ENCODE measurements around the gene NUS1.
"Not testable (repeated sequence)": the region's sequence is repeated elsewhere in the genome, so short reads cannot be mapped to it uniquely, and the experiment has no call there.

Gene NUS1

DNA sequence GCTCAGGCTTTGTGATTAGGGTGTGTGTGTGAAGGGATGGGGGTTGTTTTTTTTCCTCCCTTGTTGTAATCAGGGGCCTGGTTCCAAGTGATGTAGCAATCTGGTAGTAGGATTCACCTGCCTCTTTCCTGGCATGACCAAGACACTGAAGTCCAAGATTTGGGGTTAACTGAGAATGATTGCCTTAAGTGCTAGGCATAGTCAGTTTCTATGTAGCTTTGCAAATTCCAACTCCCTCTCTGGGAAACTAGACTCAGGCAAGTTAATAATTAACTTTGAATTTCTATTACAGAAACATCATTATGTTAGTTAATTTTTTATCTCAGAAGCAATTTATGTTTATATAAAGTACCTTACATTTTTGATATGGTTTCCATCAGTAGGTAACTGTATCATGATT lies 43.6 kb downstream of the NUS1 start:
- no peak for FAIRE-seq

DNA sequence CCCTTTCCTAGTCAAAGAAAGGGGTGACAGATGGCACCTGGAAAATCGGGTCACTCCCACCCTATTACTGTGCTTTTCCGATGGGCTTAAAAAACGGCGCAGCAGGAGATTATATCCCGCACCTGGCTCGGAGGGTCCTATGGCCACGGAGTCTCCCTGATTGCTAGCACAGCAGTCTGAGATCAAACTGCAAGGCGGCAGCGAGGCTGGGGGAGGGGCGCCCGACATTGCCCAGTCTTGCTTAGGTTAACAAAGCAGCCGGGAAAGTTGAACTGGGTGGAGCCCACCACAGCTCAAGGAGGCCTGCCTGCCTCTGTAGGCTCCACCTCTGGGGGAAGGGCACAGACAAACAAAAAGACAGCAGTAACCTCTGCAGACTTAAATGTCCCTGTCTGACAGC lies 46.3 kb downstream of the NUS1 start:
- FAIRE-seq, result not testable (repeated sequence)

DNA sequence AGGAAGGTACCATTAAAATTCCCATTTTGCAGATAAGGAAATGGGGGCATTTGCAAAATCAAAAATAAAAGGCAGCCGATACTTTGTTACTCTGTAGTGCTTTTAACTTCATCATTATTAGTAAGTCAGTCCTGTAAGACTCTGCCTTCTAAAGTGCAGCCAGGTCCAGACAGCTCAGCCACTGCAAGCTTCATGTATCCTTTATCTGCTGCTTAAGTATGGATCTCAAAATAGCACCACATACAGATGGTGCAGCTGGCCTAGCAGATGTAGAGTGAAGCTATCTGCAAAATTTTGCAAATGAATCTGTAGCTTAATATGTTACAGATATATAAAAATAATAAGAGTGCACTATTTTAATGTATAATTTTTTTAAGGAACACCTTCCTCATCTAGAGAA lies 53.4 kb downstream of the NUS1 start:
- FAIRE-seq, result no peak

DNA sequence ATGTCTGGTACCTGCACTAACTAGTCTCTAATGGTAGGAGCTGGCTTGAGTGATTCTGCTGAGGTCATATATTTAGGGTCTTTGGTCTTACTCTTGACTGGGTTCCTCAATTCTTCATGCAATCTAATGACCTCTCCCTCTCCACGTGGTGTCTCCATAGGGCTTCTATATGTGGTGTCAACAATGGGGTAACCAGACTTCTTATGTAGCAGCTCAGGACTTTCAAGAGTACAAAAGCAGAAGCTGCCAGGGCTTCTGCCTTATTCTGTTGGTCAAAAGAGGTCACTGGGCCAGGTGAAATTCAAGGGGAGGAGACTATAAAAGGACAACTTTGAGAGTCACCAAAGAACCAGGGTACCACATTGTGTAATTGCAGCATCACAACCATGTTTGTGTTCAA lies 54.3 kb downstream of the NUS1 start:
- no peak for FAIRE-seq

DNA sequence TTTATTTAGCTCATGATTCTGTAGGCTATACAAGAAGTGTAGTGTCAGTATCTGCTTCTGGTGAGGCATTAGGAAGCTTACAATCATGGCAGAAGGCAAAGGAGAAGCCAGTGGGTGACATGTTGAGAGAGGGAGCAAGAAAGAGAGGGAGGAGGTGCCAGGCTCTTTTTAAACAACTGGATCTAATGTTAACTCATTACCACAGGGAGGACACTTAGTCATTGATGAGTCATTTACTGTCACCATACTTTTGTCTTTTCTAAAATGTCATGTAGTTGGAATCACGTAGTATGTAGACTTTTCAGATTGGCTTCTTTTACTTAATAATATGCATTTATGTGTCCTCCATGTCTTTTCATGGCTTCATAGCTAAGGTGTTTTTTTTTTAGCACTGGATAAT lies 58.1 kb downstream of the NUS1 start:
- FAIRE-seq, result no peak

DNA sequence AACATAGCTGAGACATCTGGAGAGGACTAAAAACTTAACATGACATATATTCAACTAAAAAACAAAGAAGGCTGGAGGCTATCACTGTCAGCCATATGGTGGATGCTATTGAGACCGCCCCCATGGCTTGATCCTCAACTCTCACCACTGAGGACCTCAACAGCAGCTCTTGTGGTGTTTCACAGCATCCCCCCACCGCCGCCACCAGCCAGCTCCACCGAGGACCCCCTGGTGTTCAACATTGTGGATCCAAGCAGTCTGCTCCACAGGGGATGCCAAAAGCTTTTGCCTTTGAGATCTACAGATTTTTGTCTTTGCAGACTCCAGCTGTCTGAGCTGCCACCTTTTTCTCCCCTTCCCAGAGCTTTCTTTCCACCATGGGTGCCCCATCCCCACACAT lies 64.6 kb downstream of the NUS1 start:
- FAIRE-seq, result no peak

DNA sequence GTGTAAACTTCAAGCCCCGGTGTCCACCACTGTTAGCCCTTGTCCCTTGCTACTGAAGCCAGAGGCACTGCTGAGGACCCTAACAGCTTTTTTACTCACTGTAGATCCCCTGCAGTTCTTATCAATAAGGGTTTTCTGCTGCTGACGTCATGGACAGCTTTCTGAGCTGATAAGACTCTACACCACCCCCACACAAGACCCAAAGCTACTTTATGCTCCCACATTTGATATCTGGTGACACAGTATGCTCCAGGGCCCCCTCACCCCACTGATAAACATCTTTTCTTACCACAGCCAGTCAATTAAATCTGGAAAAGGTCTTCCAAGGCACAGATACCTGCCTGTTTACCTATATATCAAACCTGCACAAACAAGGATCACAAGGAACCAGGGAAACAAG lies 65.3 kb downstream of the NUS1 start:
- no peak for FAIRE-seq

DNA sequence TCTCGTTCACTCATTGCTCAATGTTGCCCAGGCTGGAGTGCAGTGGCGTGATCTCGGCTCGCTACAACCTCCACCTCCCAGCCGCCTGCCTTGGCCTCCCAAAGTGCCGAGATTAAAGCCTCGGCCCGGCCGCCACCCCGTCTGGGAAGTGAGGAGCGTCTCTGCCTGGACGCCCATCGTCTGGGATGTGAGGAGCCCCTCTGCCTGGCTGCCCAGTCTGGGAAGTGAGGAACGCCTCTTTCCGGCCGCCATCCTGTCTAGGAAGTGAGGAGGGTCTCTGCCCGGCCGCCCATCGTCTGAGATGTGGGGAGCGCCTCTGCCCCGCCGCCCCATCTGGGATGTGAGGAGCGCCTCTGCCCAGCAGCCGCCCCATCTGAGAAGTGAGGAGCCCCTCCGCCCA lies 75.4 kb downstream of the NUS1 start:
- FAIRE-seq, result not testable (repeated sequence)
